ENCODE results near the gene GPHN.

GPHN gene

GRCh38 chr14:66624336-66624937 is 116.5 kb downstream of the GPHN start:
- TF ChIP-seq EGR1 (IDR thresholded peaks at IDR 0.05) (no peak), RAD21 (IDR thresholded peaks at IDR 0.05; ENCODE audit: low read depth) (peak; percentile 79)

- TF ChIP-seq FOXM1 (IDR thresholded peaks at IDR 0.05; ENCODE audit: borderline replicate concordance, low read depth): no peak
- TF ChIP-seq TEAD4 (IDR thresholded peaks at IDR 0.05): no peak
- no peak for TF ChIP-seq CEBPB (IDR thresholded peaks at IDR 0.05)
- TF ChIP-seq NFIC (IDR thresholded peaks at IDR 0.05): no peak
- TF ChIP-seq TAF1 (IDR thresholded peaks at IDR 0.05; ENCODE audit: low read depth): no peak
Observed at GRCh38 chr14:66628636-66629035, 120.7 kb downstream of the GPHN start.

- TF ChIP-seq TEAD4 (IDR thresholded peaks at IDR 0.05): no peak
- TF ChIP-seq MAX (IDR thresholded peaks at IDR 0.05): no peak
- TF ChIP-seq FOXM1 (IDR thresholded peaks at IDR 0.05; ENCODE audit: borderline replicate concordance, low read depth): no peak
- TF ChIP-seq TAF1 (IDR thresholded peaks at IDR 0.05; ENCODE audit: low read depth): no peak
- no peak for TF ChIP-seq YY1 (IDR thresholded peaks at IDR 0.05; ENCODE audit: low read depth)
- no peak for TF ChIP-seq EGR1 (IDR thresholded peaks at IDR 0.05)
- no peak for TF ChIP-seq RAD21 (IDR thresholded peaks at IDR 0.05; ENCODE audit: low read depth)
- no peak for TF ChIP-seq USF1 (IDR thresholded peaks at IDR 0.05)
- no peak for TF ChIP-seq EP300 (IDR thresholded peaks at IDR 0.05; ENCODE audit: borderline replicate concordance)
Observed at GRCh38 chr14:66629499-66629898, 121.6 kb downstream of the GPHN start.

GRCh38 chr14:66634876-66635275 is 126.9 kb downstream of the GPHN start:
- TF ChIP-seq FOXM1 (IDR thresholded peaks at IDR 0.05; ENCODE audit: borderline replicate concordance, low read depth) (no peak), CEBPB (IDR thresholded peaks at IDR 0.05) (no peak), NFIC (IDR thresholded peaks at IDR 0.05) (no peak), RAD21 (IDR thresholded peaks at IDR 0.05; ENCODE audit: low read depth) (no peak), TAF1 (IDR thresholded peaks at IDR 0.05; ENCODE audit: low read depth) (no peak), REST (IDR thresholded peaks at IDR 0.05; ENCODE audit: low read depth) (no peak), YY1 (IDR thresholded peaks at IDR 0.05; ENCODE audit: low read depth) (no peak), EGR1 (IDR thresholded peaks at IDR 0.05) (no peak), EP300 (IDR thresholded peaks at IDR 0.05; ENCODE audit: borderline replicate concordance) (no peak), MAX (IDR thresholded peaks at IDR 0.05) (no peak), USF1 (IDR thresholded peaks at IDR 0.05) (no peak), TCF12 (IDR thresholded peaks at IDR 0.05; ENCODE audit: low read depth) (no peak), ZBTB7A (IDR thresholded peaks at IDR 0.05; ENCODE audit: low read depth) (no peak)

- TF ChIP-seq TCF12 (IDR thresholded peaks at IDR 0.05; ENCODE audit: low read depth): no peak
- TF ChIP-seq TEAD4 (IDR thresholded peaks at IDR 0.05): no peak
- no peak for TF ChIP-seq NFIC (IDR thresholded peaks at IDR 0.05)
- TF ChIP-seq YY1 (IDR thresholded peaks at IDR 0.05; ENCODE audit: low read depth): no peak
- TF ChIP-seq CEBPB (IDR thresholded peaks at IDR 0.05): no peak
- TF ChIP-seq FOXM1 (IDR thresholded peaks at IDR 0.05; ENCODE audit: borderline replicate concordance, low read depth): no peak
- TF ChIP-seq MAX (IDR thresholded peaks at IDR 0.05): no peak
- no peak for TF ChIP-seq ZBTB7A (IDR thresholded peaks at IDR 0.05; ENCODE audit: low read depth)
- TF ChIP-seq EP300 (IDR thresholded peaks at IDR 0.05; ENCODE audit: borderline replicate concordance): no peak
- TF ChIP-seq REST (IDR thresholded peaks at IDR 0.05; ENCODE audit: low read depth): no peak
- TF ChIP-seq RAD21 (IDR thresholded peaks at IDR 0.05; ENCODE audit: low read depth): no peak
- TF ChIP-seq CREB1 (IDR thresholded peaks at IDR 0.05; ENCODE audit: low read depth): no peak
- TF ChIP-seq EGR1 (IDR thresholded peaks at IDR 0.05): no peak
- TF ChIP-seq USF1 (IDR thresholded peaks at IDR 0.05): no peak
- no peak for TF ChIP-seq TAF1 (IDR thresholded peaks at IDR 0.05; ENCODE audit: low read depth)
Observed at GRCh38 chr14:66635435-66635834, 127.5 kb downstream of the GPHN start.

All from Ishikawa (cell line).